ENCODE data around the gene NEGR1. TPM values are rescaled to one million over a fixed set of nuclear protein-coding genes. Genes with fewer than 3 reads are reported as not detected.

Gene NEGR1
- total RNA-seq, 4 donors from 2014 or later: 1.6 to 4.7 (median 2.3) TPM

- DNase-seq: no peak
- Histone ChIP-seq H3K9me3 (no peaks in the 10 kb centered on the region), H3K4me3 (no peak overlapping the region), H3K27me3 (no peaks in the 10 kb centered on the region), H3K36me3 (no peaks in the 10 kb centered on the region), H3K4me1 (no peaks in the 10 kb centered on the region), H3K27ac (no peak overlapping the region)
- no peak for TF ChIP-seq CTCF (IDR thresholded peaks at IDR 0.05)
- TF ChIP-seq POLR2A (IDR thresholded peaks at IDR 0.05): no peak
Measured at GRCh38 chr1:71393301-71393700, 889.0 kb downstream of the NEGR1 start.

- Histone ChIP-seq H3K27me3 (no peaks in the 10 kb centered on the region), H3K4me1 (no peaks in the 10 kb centered on the region), H3K27ac (no peak overlapping the region), H3K4me3 (no peak overlapping the region), H3K36me3 (no peaks in the 10 kb centered on the region), H3K9me3 (no peaks in the 10 kb centered on the region)
- no peak for DNase-seq
- TF ChIP-seq POLR2A (IDR thresholded peaks at IDR 0.05) (no peak), CTCF (IDR thresholded peaks at IDR 0.05) (no peak)
Measured at GRCh38 chr1:71390518-71390917, 891.8 kb downstream of the NEGR1 start.

GRCh38 chr1:71377886-71378285 is 904.5 kb downstream of the NEGR1 start:
- TF ChIP-seq POLR2A (IDR thresholded peaks at IDR 0.05) (no peak), CTCF (IDR thresholded peaks at IDR 0.05) (no peak)
- no peak overlapping the region for H3K4me3 ChIP-seq
- H3K27ac ChIP-seq: no peak overlapping the region
- H3K4me1 ChIP-seq: no peaks in the 10 kb centered on the region
- no peak for DNase-seq
- no peaks in the 10 kb centered on the region for H3K36me3 ChIP-seq
- no peaks in the 10 kb centered on the region for H3K9me3 ChIP-seq
- H3K27me3 ChIP-seq: no peaks in the 10 kb centered on the region

- no peak for TF ChIP-seq POLR2A (IDR thresholded peaks at IDR 0.05)
- no peaks in the 10 kb centered on the region for H3K9me3 ChIP-seq
- no peak overlapping the region for H3K27ac ChIP-seq
- no peak for DNase-seq
- no peaks in the 10 kb centered on the region for H3K4me1 ChIP-seq
- H3K27me3 ChIP-seq: no peaks in the 10 kb centered on the region
- H3K4me3 ChIP-seq: no peak overlapping the region
- no peaks in the 10 kb centered on the region for H3K36me3 ChIP-seq
Measured at GRCh38 chr1:71372496-71372895, 909.8 kb downstream of the NEGR1 start.

GRCh38 chr1:71371581-71371980 is 910.8 kb downstream of the NEGR1 start:
- Histone ChIP-seq H3K9me3 (no peaks in the 10 kb centered on the region), H3K27me3 (no peaks in the 10 kb centered on the region)
- DNase-seq: no peak

GRCh38 chr1:71364236-71364635 is 918.1 kb downstream of the NEGR1 start:
- DNase-seq: no peak
- no peak for TF ChIP-seq POLR2A (IDR thresholded peaks at IDR 0.05)
- no peak for TF ChIP-seq CTCF (IDR thresholded peaks at IDR 0.05)
- Histone ChIP-seq H3K9me3 (no peaks in the 10 kb centered on the region), H3K4me1 (no peaks in the 10 kb centered on the region), H3K27me3 (no peaks in the 10 kb centered on the region), H3K4me3 (no peak overlapping the region), H3K27ac (no peak overlapping the region), H3K36me3 (no peaks in the 10 kb centered on the region)

More at GRCh38 chr1:71371581-71371980, 910.8 kb downstream of the NEGR1 start:
- Histone ChIP-seq H3K27ac (no peak overlapping the region), H3K4me1 (no peaks in the 10 kb centered on the region), H3K4me3 (no peak overlapping the region), H3K36me3 (no peaks in the 10 kb centered on the region)
- TF ChIP-seq POLR2A (IDR thresholded peaks at IDR 0.05): no peak
- TF ChIP-seq CTCF (IDR thresholded peaks at IDR 0.05): no peak

Measured in Peyer's patch (tissue), 4 donors.